HCT116 (cell line): ENCODE measurements around the gene SAMD4A. TPM values are rescaled to one million over a fixed set of nuclear protein-coding genes. Genes with fewer than 3 reads are reported as not detected.

Source experiments
- ATAC-seq: fragments of 200-7000 bp; cut with Tn5 transposase; 2 replicates; pipeline ENCODE4 v1.9.1; 2020; ENCODE audit warnings: mild to moderate bottlenecking, moderate library complexity
- BruUV-seq: library from RNA; stranded (reverse); fragments of 400-500 nt; replicated peaks from 2 replicates; lab custom pipeline; 2021; lab: Mats Ljungman, UMichigan
- CTCF ChIA-PET: fragments of 300-600 bp; sonication (Branson Sonifier 250); formaldehyde crosslinking; loops from one replicate; lab custom pipeline; 2021; ENCODE audit warnings: antibody characterized with exemption; lab: Charles Lee
- POLR2A ChIA-PET: fragments of 300-600, 350-600 bp; sonication (Branson Sonifier 250); formaldehyde crosslinking; loops from one replicate; lab custom pipeline; 2021; ENCODE audit warnings: antibody characterized with exemption; lab: Charles Lee
- RAD21 ChIA-PET, 2 experiments: fragments of 300-600 bp; sonication (Branson Sonifier 250); formaldehyde crosslinking; loops; one replicate each; lab custom pipeline; 2023; ENCODE audit warnings: low total read pairs in 2 of 2; ENCODE audit not compliant: uncharacterized antibody in 2 of 2, unreplicated experiment in 2 of 2, low non-redundant PET in 1 of 2; lab: Charles Lee
- DNase-seq: peaks from one replicate; pipeline ENCODE4 v3.0.0-alpha.2; 2010; ENCODE audit warnings: low read depth, low spot score
- H2AFZ ChIP-seq: fragments of 200-600 bp; shearing (Covaris generic), sonication (generic); 2 replicates; pipeline ENCODE4 v1.6.1; 2017; ENCODE audit warnings: low read depth, mixed run types, mixed read lengths, antibody characterized with exemption, low read length; ENCODE audit not compliant: poor library complexity, severe bottlenecking
- H3K27ac ChIP-seq: 2 replicates; pipeline ENCODE4 v1.5.1; 2012; ENCODE audit warnings: low read depth, low read length
- H3K27me3 ChIP-seq: fragments of 200-600 bp; sonication (generic); 2 replicates; pipeline ENCODE4 v1.6.1; 2016; ENCODE audit warnings: mixed run types, low read length, mixed read lengths; ENCODE audit not compliant: insufficient read depth
- H3K36me3 ChIP-seq, 2 experiments: fragments of 200-500 bp in 1 of 2; fragments of 200-600 bp in 1 of 2; sonication (Bioruptor generic) in 1 of 2; sonication (generic) in 1 of 2; 2 replicates each; pipeline versions ENCODE4 v1.5.1 to v1.6.1; 2014 to 2016; ENCODE audit warnings: low read length in 2 of 2, inconsistent platforms in 1 of 2, mixed read lengths in 1 of 2, mixed run types in 1 of 2; ENCODE audit not compliant: insufficient read depth in 2 of 2, control insufficient read depth in 1 of 2
- H3K4me1 ChIP-seq, 2 experiments: fragments of 200-600 bp in 1 of 2; sonication (generic) in 1 of 2; 2 replicates each; pipeline versions ENCODE4 v1.5.1 to v1.6.1; 2012 to 2017; ENCODE audit warnings: low read length in 2 of 2, inconsistent platforms in 1 of 2, mild to moderate bottlenecking in 1 of 2, mixed read lengths in 1 of 2, mixed run types in 1 of 2, moderate library complexity in 1 of 2; ENCODE audit not compliant: insufficient read depth in 2 of 2, control insufficient read depth in 1 of 2
- H3K4me2 ChIP-seq: fragments of 200-600 bp; sonication (generic); 2 replicates; pipeline ENCODE4 v1.6.1; 2017; ENCODE audit warnings: mixed run types, low read length, mixed read lengths
- H3K4me3 ChIP-seq, 2 experiments: fragments of 200-600 bp in 1 of 2; sonication (generic) in 1 of 2; replicated peaks in 1 of 2; 2 replicates each; pipeline ENCODE4 v1.5.1; 2011 to 2016; ENCODE audit warnings: low read length in 2 of 2, control low read depth in 1 of 2, low read depth in 1 of 2, mild to moderate bottlenecking in 1 of 2, mixed read lengths in 1 of 2, mixed run types in 1 of 2
- H3K79me2 ChIP-seq: fragments of 200-600 bp; sonication (generic); 2 replicates; pipeline ENCODE4 v1.6.1; 2017; ENCODE audit warnings: mild to moderate bottlenecking, mixed run types, low read length, moderate library complexity, mixed read lengths; ENCODE audit not compliant: insufficient read depth
- H3K9ac ChIP-seq: fragments of 200-600 bp; sonication (generic); 2 replicates; pipeline ENCODE4 v1.6.1; 2016; ENCODE audit warnings: low read length, mixed read lengths
- H3K9me2 ChIP-seq: fragments of 200-600 bp; sonication (generic), shearing (Covaris generic); 2 replicates; pipeline ENCODE4 v1.6.1; 2017; ENCODE audit warnings: mixed run types, mild to moderate bottlenecking, moderate library complexity; ENCODE audit not compliant: insufficient read depth
- H3K9me3 ChIP-seq, 2 experiments: fragments of 200-500 bp in 1 of 2; fragments of 200-600 bp in 1 of 2; sonication (Bioruptor generic) in 1 of 2; sonication (generic) in 1 of 2; 2 replicates each; pipeline ENCODE4 v1.6.1; 2014 to 2017; ENCODE audit warnings: low read length in 2 of 2, mixed read lengths in 2 of 2, inconsistent platforms in 1 of 2, low read depth in 1 of 2, mild to moderate bottlenecking in 1 of 2, mixed run types in 1 of 2, moderate library complexity in 1 of 2; ENCODE audit not compliant: control insufficient read depth in 1 of 2, insufficient read depth in 1 of 2
- H4K20me1 ChIP-seq: fragments of 200-600 bp; sonication (generic), shearing (Covaris generic); 2 replicates; pipeline ENCODE4 v1.6.1; 2017; ENCODE audit warnings: mixed run types, mild to moderate bottlenecking, moderate library complexity; ENCODE audit not compliant: insufficient read depth
- CBX3 ChIP-seq: IDR thresholded peaks from 2 replicates; pipeline ENCODE4 v1.6.1; 2012; ENCODE audit warnings: low read depth
- EZH2phosphoT487 ChIP-seq: fragments of 200-600 bp; IDR thresholded peaks from 2 replicates; pipeline ENCODE4 v1.6.1; 2018; ENCODE audit warnings: antibody characterized with exemption, borderline replicate concordance
- JUND ChIP-seq: IDR thresholded peaks from 2 replicates; pipeline ENCODE4 v1.6.1; 2012
- POLR2A ChIP-seq: IDR thresholded peaks from 2 replicates; pipeline ENCODE4 v1.7.0; 2011; ENCODE audit warnings: borderline replicate concordance; ENCODE audit not compliant: insufficient read depth, insufficient read length; ENCODE audit errors: extremely low read depth
- SIN3A ChIP-seq: IDR thresholded peaks from 2 replicates; pipeline ENCODE4 v1.6.1; 2012; ENCODE audit warnings: low read depth
- SP1 ChIP-seq: IDR thresholded peaks from 2 replicates; pipeline ENCODE4 v1.6.1; 2012; ENCODE audit warnings: low read depth
- TCF7L2 ChIP-seq: IDR thresholded peaks from 2 replicates; pipeline ENCODE4 v1.7.0; 2011; ENCODE audit warnings: borderline replicate concordance, inconsistent platforms; ENCODE audit not compliant: insufficient read depth, insufficient read length; ENCODE audit errors: extremely low read depth
- ZNF274 ChIP-seq: fragments of 200-500 bp; sonication (Bioruptor generic); IDR thresholded peaks from 2 replicates; pipeline ENCODE4 v1.6.1; 2014; ENCODE audit warnings: mild to moderate bottlenecking, low read depth, low read length, inconsistent platforms
- intact Hi-C: fragments of 100-400 bp; cut with micrococcal nuclease; formaldehyde crosslinking; loops from 2 replicates; pipeline ENCODE4 v1.10.0; 2022
- total RNA-seq: library from RNA; stranded (reverse); gene quantifications from one replicate; pipeline ENCODE4 v1.2.1, GENCODE V29; 2021; ENCODE audit not compliant: unreplicated experiment
- TF ChIP-seq, protein P1 (sequence below): IDR thresholded peaks from 2 replicates; pipeline ENCODE4 v1.6.1; 2012

Gene SAMD4A
- total RNA-seq, 1 experiment from 2014 or later = 9.0 TPM

DNA sequence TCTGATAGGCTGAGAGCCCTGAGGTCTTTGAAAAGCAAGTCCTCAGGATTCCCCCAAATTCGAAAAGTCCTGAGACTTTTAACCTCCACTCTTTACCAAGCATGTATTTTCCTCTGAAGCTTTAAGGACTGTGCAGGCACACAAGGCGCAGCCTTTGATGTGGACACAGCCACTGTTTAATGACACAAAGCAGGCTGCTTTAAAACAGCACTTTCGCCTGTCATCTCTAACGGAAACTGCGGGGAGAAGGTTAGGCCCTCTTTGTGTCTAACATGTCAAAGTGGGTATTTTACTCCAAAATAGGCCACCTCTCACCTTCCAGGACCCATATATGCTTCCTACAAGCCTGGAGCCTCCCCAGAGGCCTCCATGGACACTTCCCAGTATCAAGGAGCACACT lies 176.5 kb downstream of the SAMD4A start:
- DNase-seq (no peak), ATAC-seq (no peak)
- H3K4me2 ChIP-seq = no peak overlapping the region
- no peaks in the 10 kb centered on the region for H4K20me1 ChIP-seq
- no peak overlapping the region for H3K9ac ChIP-seq
- H3K9me3 ChIP-seq = no peaks in the 10 kb centered on the region
- no TSS peak for BruUV-seq
- H3K27ac ChIP-seq = no peak overlapping the region
- no peaks in the 10 kb centered on the region for H3K36me3 ChIP-seq
- H3K4me3 ChIP-seq = no peak overlapping the region
- RAD21 ChIA-PET = no interaction called here
- intact Hi-C loops = no loop called here
- CTCF ChIA-PET = no interaction called here
- H2AFZ ChIP-seq = no peak overlapping the region
- no peak for TF ChIP-seq POLR2A
- TF ChIP-seq SIN3A = no peak
- no peak for TF ChIP-seq EZH2phosphoT487
- TF ChIP-seq TCF7L2 = no peak
- TF ChIP-seq JUND = no peak
- H3K4me1 ChIP-seq = no peaks in the 10 kb centered on the region
- H3K9me2 ChIP-seq = no peaks in the 10 kb centered on the region
- H3K79me2 ChIP-seq = no peaks in the 10 kb centered on the region
- no peaks in the 10 kb centered on the region for H3K27me3 ChIP-seq
- POLR2A ChIA-PET = no interaction called here

DNA sequence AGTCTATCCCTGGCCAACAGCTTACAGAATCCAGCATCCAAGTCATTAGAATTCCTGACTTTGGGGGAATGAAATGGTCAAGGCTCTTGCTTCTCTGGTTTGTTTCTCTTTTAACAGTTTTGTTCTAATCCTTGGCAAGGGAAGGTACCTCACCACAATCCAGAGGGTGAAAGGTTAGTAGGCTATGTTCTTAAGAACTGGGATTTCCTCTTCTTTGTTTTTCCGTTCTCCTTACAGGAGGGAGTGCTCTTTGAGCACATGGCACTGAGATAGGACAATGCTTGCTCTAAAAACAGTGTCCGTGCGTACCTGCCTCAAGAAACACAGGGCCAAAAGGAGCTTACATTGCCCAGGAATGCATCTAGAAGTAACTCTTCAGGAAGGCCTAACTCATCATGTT lies 179.1 kb downstream of the SAMD4A start:
- Histone ChIP-seq H3K79me2 (no peaks in the 10 kb centered on the region), H3K4me2 (no peak overlapping the region), H3K9ac (no peak overlapping the region), H4K20me1 (no peaks in the 10 kb centered on the region), H3K9me3 (no peaks in the 10 kb centered on the region), H3K36me3 (no peaks in the 10 kb centered on the region), H3K27me3 (no peaks in the 10 kb centered on the region), H3K4me3 (no peak overlapping the region), H3K4me1 (no peaks in the 10 kb centered on the region), H2AFZ (no peak overlapping the region), H3K9me2 (no peaks in the 10 kb centered on the region), H3K27ac (no peak overlapping the region)
- ChIA-PET POLR2A (no interaction called here), CTCF (no interaction called here), RAD21 (no interaction called here)
- ATAC-seq = no peak
- TF ChIP-seq CBX3 (no peak), SP1 (no peak), ZNF274 (no peak)
- TF ChIP-seq, protein P1, sequence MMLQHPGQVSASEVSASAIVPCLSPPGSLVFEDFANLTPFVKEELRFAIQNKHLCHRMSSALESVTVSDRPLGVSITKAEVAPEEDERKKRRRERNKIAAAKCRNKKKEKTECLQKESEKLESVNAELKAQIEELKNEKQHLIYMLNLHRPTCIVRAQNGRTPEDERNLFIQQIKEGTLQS = no peak
- intact Hi-C loops = no loop called here
- DNase-seq = no peak
- BruUV-seq = no TSS peak
